ENCODE data around the gene MATN3. TPM values are rescaled to one million over a fixed set of nuclear protein-coding genes. Genes with fewer than 3 reads are reported as not detected.

The MATN3 gene
- total and polyA plus RNA-seq, 2 of the 8 experiments (the other 6 are each of a cell fraction or from before 2014, with no cell fraction given): 3.0 to 9.9 TPM

GRCh38 chr2:19990416-19990728 lies 22.1 kb downstream of the MATN3 start (continued):
- no peak for TF ChIP-seq HDAC2 (IDR thresholded peaks at IDR 0.05; ENCODE audit: borderline replicate concordance in 1 of 2, low read depth in 2 of 2, low read length in 2 of 2)
- no peak for TF ChIP-seq CEBPB (IDR thresholded peaks at IDR 0.05; ENCODE audit: low read depth, low read length)
- TF ChIP-seq SIX5 (IDR thresholded peaks at IDR 0.05; ENCODE audit: low read depth, low read length): no peak
- no peak for TF ChIP-seq ATF2 (IDR thresholded peaks at IDR 0.05; ENCODE audit: low read length)

Data from H1 (cell line).